ENCODE measurements around the gene CSRP1.

DNA sequence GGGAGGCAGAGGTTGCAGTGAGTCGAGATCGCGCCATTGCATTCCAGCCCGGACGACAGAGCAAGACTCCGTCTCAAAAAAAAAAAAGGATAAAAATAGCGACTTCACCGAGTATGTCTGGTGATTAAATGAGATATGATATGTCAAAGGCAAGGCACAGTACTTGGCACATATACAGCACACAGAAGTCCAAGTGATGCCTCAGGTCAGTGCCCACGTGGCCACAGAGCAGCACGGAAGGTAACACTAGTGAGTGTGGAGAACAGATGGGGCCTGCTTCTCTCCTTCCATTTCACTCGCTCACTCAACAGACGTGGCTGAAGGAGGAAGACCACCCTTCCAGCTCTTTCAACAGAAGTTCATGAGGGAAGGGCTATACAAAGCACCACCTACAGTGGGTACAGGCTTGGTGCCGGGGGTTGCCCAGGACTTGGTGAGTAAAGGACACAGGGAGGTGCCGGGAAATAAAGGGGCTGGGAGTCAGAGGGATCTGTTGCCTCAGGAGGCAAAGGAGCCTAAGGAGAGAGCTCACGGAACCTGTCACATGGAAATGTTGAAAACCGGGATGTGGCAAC, 8.9 kb downstream of the CSRP1 start:
- TF ChIP-seq, protein P1, sequence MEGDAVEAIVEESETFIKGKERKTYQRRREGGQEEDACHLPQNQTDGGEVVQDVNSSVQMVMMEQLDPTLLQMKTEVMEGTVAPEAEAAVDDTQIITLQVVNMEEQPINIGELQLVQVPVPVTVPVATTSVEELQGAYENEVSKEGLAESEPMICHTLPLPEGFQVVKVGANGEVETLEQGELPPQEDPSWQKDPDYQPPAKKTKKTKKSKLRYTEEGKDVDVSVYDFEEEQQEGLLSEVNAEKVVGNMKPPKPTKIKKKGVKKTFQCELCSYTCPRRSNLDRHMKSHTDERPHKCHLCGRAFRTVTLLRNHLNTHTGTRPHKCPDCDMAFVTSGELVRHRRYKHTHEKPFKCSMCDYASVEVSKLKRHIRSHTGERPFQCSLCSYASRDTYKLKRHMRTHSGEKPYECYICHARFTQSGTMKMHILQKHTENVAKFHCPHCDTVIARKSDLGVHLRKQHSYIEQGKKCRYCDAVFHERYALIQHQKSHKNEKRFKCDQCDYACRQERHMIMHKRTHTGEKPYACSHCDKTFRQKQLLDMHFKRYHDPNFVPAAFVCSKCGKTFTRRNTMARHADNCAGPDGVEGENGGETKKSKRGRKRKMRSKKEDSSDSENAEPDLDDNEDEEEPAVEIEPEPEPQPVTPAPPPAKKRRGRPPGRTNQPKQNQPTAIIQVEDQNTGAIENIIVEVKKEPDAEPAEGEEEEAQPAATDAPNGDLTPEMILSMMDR (IDR thresholded peaks at IDR 0.05; ENCODE audit: insufficient read depth, low read depth, low read length), result no peak
- no peak for TF ChIP-seq EZH2 (IDR thresholded peaks at IDR 0.05; ENCODE audit: insufficient read depth, low read length)

All from astrocyte (in vitro differentiated cells and primary cell).